ENCODE data around the gene TARBP1.

Gene TARBP1

DNA sequence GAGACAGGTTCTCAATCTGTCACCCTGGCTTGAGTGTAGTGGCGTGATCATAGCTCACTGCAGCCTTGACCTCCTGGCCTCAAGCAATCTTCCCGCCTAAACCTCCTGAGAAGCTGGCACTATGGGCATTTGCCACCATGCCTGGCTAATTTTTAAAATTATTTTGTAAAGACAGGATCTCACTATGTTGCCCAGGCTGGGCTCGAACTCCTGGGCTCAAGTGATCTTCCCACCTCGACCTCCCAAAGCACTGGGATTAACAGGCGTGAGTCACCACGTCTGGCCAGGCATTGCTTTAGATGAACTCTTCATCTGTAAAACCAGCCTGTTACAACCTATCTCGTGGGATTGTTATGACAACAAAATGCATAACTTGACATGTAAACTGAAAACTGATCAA lies 103.3 kb downstream of the TARBP1 start:
- no peak for DNase-seq

DNA sequence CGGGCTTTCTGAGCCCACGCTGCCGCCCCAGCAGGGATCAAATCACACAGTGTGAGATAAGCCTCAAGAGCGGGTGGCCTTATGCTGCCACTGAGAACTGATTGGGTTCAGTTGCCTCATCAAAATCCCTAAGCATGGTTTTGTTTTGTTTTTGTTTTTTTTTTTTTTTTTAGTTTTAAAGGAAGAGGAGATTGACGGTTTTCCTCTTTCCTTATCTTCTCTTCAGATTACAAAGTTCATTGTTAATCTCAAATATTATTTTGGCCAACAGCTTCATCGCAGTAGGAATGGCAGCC lies 105.1 kb downstream of the TARBP1 start:
- DNase-seq: no peak

DNA sequence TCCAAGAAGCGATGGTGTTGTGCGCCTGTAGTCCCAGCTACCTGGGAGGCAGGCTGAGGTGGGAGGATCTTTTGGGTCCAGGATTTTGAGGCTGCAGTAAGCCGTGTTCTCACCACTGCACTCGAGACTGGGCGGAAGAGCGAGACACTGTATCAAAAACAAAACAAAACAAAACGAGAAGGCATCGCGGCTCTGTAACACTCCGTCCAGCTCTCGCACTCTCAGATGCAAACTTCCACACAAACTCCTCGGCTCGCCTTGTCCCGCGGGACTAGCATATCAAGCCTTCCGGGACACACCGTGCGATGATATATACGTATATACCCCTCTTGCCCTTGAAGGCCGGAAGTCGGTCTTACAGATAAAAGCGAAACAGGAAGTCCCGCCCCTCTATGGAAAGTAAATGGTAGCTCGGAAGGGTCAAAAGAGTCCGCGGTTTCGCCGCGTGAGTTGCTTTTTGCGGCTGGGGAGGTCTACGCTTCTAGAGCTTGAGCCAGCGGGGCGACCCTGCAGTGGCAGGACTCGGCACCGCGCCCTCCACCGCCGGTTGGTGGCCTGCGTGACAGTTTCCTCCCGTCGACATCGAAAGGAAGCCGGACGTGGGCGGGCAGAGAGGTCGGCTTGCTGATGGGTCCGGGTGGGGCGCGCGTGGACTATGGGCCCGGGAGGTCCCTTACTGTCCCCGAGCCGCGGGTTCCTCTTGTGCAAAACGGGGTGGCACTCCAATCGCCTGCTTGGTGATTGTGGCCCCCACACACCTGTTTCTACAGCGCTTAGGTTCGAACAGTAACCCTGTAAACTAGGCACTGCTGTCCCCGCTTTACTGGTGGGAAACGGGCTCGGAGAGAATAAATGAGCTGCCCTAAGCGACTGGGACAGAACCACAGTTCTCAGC lies 105.7 kb downstream of the TARBP1 start, which contains the start of gene COA6:
TSS of gene COA6 (plus strand) at position 393 of the 895 bp plus-strand sequence. CDS start at position 404, 11 bp downstream.
- peak; percentile 90 to 92 for DNase-seq

DNA sequence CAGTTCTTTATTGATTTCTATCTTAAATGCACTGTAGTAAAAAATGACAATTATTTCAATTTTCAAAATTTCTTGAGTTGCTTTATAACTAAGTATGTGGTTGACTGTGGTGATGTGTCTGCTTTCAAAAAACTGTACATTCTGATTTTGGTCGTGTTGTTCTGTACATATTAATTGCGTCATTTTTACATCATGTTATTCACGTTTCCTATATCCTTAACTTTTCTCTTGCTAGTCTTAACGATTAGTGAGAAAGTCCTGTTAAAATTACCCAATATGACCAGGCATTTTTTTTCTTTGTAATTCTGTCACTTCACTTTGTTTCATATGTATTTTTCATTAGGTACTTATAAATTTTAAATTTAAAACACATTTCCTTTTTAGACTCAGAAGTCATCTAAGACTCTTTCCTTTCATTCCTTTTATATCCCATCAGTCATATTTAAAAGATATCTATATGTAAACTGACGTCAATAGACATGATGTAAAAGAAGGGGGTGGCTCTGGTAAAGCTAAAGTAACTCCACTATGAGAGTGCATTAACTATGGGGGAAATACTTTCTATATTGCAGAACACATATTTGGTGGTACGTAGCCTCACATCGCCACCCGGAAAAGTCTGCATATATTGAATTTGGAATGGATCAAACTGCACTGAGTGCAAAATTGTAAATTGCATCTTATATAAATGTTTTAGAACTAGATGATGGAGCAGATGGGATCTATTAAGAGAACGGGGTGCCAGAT lies 106.8 kb downstream of the TARBP1 start:
- DNase-seq: no peak

DNA sequence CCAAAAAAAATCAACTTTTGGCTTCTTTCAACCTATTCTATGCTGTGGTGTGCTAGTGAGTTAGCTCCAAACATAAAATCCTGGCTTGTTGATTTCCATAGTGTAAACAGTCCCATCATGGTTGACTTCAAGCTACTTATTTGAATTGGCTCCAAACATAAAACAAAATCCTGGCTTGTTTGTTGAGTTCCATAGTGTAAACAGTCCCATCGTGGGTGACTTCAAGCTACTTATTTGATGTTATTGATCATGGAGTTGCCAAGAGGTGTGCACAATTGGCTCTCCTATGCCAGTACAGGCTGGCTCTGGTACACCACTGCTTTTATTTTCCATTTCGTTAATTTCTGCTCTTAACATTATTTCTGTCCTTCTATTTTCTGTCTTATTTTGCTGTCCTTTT lies 107.6 kb downstream of the TARBP1 start:
- DNase-seq: no peak

DNA sequence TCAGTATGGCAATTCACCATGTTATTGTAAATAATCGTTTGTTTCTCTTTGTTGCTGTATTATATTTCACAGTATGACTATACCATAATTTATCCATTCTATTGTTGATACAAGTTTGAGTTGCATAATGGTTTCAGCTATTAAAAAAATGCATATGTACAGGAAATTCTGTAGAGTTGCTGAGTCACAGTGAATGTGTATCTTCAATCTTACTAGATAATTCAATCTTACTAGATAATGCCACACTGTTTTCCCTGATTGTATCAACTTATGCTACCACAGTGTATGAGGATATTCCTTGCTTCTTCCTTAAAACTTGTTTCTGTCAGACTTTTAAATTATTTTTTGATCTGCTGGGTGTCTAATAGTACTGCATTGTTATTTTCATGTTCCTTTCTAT lies 109.2 kb downstream of the TARBP1 start:
- DNase-seq: no peak

DNA sequence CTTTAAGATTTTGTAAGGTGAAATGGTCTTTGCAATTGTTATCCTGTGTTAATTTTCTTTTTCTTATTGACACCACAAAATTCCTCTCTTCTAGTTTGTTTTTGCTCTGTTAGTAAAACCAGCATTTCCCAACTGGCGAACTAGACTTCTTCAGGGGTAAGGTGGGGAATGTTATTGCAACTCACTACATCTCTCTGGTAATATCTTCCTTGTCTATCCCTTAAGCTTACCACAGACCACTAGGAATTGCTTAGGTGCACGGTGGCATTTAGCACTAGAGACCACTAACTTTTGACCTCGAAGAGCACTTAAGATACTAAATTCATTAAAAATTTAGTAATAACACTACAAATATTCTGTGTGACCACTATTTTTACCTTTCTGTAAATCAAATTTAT lies 109.9 kb downstream of the TARBP1 start:
- no peak for DNase-seq

DNA sequence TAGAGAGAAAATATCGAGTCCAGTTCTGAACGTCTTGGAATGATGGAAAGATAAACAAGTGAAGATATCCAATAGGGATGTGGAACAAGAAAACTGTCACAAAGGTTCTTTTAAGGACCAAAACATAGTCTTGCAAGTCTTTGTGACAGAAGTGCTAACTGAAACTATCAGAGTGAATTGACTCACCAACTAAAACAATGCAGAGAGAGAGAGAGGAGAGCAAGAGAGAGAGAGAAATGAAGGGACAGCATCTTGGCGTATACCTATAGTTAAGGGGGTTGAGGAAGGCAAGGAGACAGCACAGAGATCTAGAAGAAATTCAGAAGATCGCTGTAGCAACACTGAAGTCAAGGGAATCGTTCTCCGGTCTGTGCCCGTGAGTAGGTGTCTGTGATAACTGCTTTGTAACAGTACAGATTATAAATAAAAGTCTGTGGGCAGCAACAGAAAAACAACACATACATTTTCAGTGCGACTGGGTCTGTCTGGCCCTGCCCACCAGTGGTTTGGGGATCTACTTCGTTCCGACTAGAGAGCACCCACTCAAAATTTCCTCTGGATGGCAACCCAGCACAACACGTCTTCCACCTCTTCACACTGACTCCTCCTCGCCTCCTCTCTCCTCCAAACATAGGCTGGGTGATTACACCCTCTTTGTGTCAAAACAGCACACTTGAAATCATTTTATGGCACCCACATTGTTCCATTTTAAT lies 110.5 kb downstream of the TARBP1 start:
- DNase-seq: peak; percentile 4 to 18

DNA sequence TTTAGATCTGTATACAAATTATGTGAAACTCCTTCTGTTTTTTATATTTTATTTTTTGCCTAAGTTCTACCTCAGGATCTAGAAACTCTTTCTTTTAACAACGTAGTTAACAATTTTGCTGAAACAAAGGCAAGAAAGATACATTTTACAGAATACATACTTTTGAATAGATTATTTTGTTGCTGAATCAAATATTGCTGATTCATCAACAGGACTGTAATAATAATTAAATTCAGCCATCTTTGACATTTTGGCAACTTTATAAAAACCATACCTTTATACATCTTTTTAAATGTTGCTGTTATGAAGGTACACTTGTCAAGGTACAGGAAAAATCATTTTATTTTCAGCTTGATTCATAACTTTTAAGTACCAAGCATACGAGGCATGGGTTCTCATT lies 116.4 kb downstream of the TARBP1 start:
- DNase-seq: no peak

DNA sequence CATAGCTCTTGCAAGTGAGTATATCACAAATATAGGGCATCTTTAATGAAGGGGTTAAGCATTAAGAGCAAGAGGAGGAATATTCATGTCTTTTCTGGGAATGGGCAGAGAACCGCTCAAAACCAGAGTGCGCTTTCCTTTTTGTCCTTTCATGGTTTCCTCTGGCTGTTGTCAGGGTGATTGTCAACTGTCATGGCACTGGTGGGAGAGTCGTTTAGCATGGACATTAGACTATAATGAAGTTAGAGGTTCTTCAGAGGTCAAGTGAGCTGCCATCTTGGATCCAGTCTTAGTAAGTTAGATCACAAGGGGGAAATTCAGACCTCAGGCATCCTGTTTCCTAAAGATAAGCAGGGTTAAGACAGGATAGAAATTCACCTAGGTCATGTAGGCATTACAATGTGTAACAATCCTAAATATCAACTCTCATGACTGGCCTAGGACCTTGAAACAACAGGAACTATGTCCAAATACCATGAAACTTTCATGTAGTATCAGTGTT lies 117.8 kb downstream of the TARBP1 start:
- DNase-seq: no peak

DNA sequence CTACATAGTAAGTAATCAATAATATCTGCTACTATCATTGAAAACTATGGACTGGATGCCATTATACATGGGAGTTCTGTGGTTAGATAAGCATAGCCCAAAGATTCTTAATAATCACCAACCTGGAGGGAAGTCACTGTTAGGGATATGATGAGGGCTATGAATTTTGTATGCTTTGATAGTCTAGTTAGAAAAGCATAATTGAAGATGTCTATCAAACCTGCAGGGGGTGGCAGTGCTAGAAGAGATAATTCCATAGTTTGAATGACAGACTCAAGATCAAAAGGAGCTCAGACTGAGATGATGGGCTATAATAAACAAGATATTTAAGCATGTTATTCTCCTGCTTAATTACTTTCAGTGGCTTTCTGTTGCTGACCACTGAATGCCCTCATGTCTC lies 121.1 kb downstream of the TARBP1 start:
- DNase-seq: no peak

DNA sequence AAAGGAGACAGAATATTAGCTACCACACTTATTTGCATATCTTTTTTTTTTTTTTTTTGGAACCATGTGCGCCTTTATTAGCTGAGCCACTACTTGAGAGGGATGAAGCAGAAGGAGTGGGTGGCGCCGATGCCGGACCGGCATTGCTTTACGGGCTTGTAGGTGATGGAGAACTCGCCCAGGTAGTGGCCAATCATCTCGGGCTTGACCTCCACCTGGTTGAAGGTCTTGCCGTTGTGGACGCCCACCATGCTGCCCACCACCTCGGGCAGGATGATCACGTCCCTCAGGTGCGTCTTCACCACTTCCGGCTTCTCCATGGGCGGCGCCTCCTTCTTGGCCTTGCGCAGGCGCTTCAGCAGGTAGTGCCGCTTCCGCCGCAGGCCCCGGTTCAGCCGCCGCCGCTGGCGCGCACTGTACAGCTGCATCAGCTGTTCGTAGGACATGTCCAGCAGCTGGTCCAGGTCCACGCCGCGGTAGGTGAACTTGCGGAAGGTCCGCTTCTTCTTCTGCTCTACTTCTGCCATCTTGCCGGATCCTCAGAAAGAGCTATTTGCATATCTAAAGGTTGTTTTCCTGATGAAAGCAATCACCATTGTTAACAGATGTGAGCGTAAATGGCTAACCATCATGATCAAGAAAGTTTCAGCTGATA lies 122.2 kb downstream of the TARBP1 start:
- peak; percentile 59 to 63 for DNase-seq

DNA sequence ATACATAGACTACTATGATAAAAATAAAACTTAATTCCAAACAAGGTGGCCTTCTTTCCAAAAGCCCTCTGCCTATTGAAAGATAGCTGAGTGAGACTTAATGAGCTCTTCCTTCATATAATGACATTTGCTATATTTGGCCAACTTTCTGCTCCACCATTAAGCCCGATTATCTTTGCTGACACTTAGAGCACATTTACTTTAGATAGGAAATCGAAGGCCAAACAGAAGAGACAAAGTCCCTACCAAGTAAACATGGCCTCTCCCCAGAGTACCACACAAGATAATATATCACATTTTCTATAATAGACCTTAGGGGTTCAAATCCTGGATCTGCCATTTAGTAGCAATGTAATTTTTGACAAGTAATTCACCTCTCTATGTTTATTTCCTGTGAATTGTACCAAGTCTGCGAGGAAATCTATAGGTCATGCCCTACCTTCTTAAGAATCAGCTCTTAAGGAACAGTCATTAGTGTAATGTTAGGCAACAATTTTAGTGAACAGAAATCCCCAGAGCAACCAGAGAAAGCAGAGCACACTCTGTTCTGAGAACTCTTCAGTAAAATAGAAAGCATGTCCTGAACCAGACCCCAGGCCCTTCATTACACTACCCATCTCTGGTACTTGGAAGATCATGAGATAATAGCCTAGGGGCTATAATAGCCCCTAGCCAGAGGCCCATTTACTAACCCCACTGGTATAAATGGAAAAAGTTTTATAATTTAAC lies 123.0 kb downstream of the TARBP1 start:
- DNase-seq: no peak

DNA sequence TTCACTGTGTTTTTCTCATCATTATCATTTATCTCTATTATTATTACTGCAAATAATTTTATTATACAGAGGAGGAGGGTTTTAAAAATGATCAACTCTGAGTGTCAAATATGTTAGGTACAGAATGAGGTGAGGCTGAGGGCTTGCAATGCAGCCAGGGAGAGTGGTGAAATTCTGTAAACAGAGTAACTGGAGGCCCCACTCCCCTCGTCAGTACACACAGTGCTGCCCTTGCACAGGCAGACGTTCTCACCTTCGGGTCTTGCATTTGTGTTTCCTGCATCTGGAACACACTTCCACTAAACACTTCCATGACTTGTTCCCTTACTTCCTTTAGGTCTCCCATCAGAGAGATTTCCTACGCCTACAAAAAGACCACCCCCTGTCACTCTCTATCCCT lies 130.0 kb downstream of the TARBP1 start:
- no peak for DNase-seq

DNA sequence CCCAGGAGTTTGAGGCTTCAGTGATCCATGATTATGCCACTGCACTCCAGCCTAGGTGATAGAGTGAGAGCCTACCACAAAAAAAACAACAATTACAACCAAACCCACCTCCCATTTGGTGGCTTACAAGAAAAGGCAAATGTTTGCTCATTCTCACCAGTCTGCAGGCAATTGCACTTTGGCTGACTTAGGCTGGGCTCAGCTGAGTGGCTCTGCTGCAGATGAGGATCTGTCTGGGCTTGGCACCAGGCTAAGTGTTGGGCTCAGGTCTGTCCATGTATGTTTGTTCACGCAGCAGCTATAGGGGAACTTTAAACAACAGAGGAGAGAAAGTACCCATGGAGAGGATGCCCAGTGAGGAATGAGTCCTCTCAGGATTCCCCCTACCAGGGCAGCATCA lies 133.7 kb downstream of the TARBP1 start:
- no peak for DNase-seq

DNA sequence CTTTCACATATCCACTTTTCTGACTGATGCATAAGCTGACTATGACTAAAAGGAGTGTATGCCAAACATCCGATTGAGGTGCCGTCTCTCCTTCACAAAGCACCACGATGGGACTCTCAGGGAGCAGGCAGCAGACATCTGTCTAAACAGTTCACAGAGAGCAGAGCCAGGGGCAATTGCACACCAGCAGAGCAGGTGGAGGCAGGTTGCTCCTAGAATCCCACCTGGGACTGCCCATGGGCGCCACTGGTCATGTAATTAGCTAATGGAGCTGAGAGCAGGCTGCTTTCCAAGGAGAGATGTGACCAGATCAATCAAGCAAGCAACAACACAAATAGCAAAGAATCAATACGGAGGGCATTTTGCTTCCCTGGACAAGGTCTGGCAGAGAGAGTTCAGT lies 136.2 kb downstream of the TARBP1 start:
- DNase-seq: no peak
